ENCODE results near the gene RTKN2. TPM values are rescaled to one million over a fixed set of nuclear protein-coding genes. Genes with fewer than 3 reads are reported as not detected.

RTKN2 gene
- total and polyA plus RNA-seq, 2 of the 4 experiments (the other 2 are of a cell fraction), result 0.75 to 0.90 TPM

GRCh38 chr10:62159351-62159750 lies 109.3 kb downstream of the RTKN2 start:
- no TSS peak for BruUV-seq (replicated peaks)
- Histone ChIP-seq H2BK120ac (ENCODE audit: low read depth, low read length) (no peak overlapping the region), H3K9me3 (ENCODE audit: control insufficient read depth, insufficient read depth, low read length) (no peaks in the 10 kb centered on the region), H4K20me1 (ENCODE audit: insufficient read depth, low read length) (no peaks in the 10 kb centered on the region), H3K23ac (ENCODE audit: low read depth, low read length) (no peak overlapping the region), H3K27me3 (ENCODE audit: control insufficient read depth, insufficient read depth, low read length) (no peaks in the 10 kb centered on the region), H3K4ac (ENCODE audit: low read depth, low read length) (0 out of 2 replicates have a peak overlapping the region, but pooled peaks have one; percentile 38), H3K18ac (ENCODE audit: low read depth, low read length) (no peak overlapping the region), H3K4me1 (ENCODE audit: control insufficient read depth, insufficient read depth, low read length) (peaks cover 4% of the 10 kb centered on the region; the same call in 1 of the 2 replicates), H3K14ac (replicated peaks; ENCODE audit: low read depth, low read length) (no peak overlapping the region), H4K91ac (ENCODE audit: insufficient read depth, low read depth, low read length) (no peak overlapping the region), H2BK15ac (ENCODE audit: low read depth, low read length) (no peak overlapping the region), H3K9me1 (ENCODE audit: insufficient read depth, low read length) (no peaks in the 10 kb centered on the region), H4K8ac (ENCODE audit: low read depth in 2 of 2, low read length in 2 of 2) (no peak overlapping the region; a peak in 1 of 4 replicates), H3K4me3 (ENCODE audit: insufficient read depth, low read depth, low read length) (no peak overlapping the region), H2AFZ (replicated peaks; ENCODE audit: low read length, poor library complexity) (no peak overlapping the region), H4K5ac (ENCODE audit: low read depth, low read length) (no peak overlapping the region), H3K9ac (ENCODE audit: low read depth, low read length) (no peak overlapping the region), H3K79me1 (ENCODE audit: low read depth in 1 of 2, low read length in 2 of 2) (no peaks in the 10 kb centered on the region), H2AK5ac (ENCODE audit: low read depth, low read length) (peak overlapping the region; percentile 68; the same call in 1 of the 2 replicates), H2BK5ac (ENCODE audit: low read depth, low read length, poor library complexity, severe bottlenecking) (no peak overlapping the region), H3K27ac (ENCODE audit: insufficient read depth, low read length) (no peak overlapping the region), H2BK20ac (ENCODE audit: low read depth, low read length) (peak overlapping the region; percentile 43; the same call in 1 of the 2 replicates), H3K56ac (ENCODE audit: extremely low read depth, insufficient read depth, low read length) (no peak overlapping the region), H2AK9ac (replicated peaks; ENCODE audit: low read depth, low read length, poor library complexity) (no peak overlapping the region), H3K4me2 (ENCODE audit: low read depth, low read length) (no peak overlapping the region), H3K36me3 (ENCODE audit: control insufficient read depth, insufficient read depth, low read length) (no peaks in the 10 kb centered on the region)
- intact Hi-C loops (cut with micrococcal nuclease) (no loop called here), dilution Hi-C loops (cut with HindIII; ENCODE audit: low sequenced_read_pairs, unreplicated experiment) (no loop called here), in situ Hi-C loops (cut with MboI; ENCODE audit: low sequenced_read_pairs) (no loop called here)
- POLR2A ChIA-PET (ENCODE audit: unreplicated experiment), result no interaction called here
- ATAC-seq (ENCODE audit: low read depth) (no peak), DNase-seq (no peak)
- TF ChIP-seq MXI1 (IDR thresholded peaks at IDR 0.05; ENCODE audit: borderline replicate concordance, low read depth, low read length) (no peak), SMC3 (IDR thresholded peaks at IDR 0.05; ENCODE audit: low read depth, low read length) (no peak), NFE2L2 (IDR thresholded peaks at IDR 0.05; ENCODE audit: low read depth, low read length) (no peak), RFX5 (IDR thresholded peaks at IDR 0.05; ENCODE audit: low read depth, low read length) (no peak), MAFK (IDR thresholded peaks at IDR 0.05; ENCODE audit: low read depth, low read length) (no peak), BHLHE40 (IDR thresholded peaks at IDR 0.05; ENCODE audit: low read depth, low read length) (no peak), FOS (IDR thresholded peaks at IDR 0.05; ENCODE audit: low read depth, low read length) (no peak), CEBPB (IDR thresholded peaks at IDR 0.05; ENCODE audit: low read depth, low read length) (no peak), ELK1 (IDR thresholded peaks at IDR 0.05; ENCODE audit: borderline replicate concordance, low read depth, low read length) (no peak), USF2 (IDR thresholded peaks at IDR 0.05; ENCODE audit: low read depth, low read length) (no peak), RCOR1 (IDR thresholded peaks at IDR 0.05; ENCODE audit: insufficient replicate concordance, low read length) (no peak), POLR2A (IDR thresholded peaks at IDR 0.05; ENCODE audit: low read depth, low read length) (no peak)
- WGBS, 2 experiments (ENCODE audit: extremely low coverage in 2 of 2, insufficient read length in 1 of 2), result 100% methylated on average over 3 of the region's 3 CpGs; no CpG with 5 or more reads in 1 of the 2 experiments
- CTCF ChIA-PET, result no interaction called here

Measured in IMR-90 (cell line).